HFFc6 (cell line): ENCODE results near the gene SPP2. TPM values are rescaled to one million over a fixed set of nuclear protein-coding genes. Genes with fewer than 3 reads are reported as not detected.

Experiments used
- DNase-seq: peaks from one replicate; pipeline ENCODE4 v3.0.0-alpha.2; 2018
- H3K27ac Mint-ChIP-seq: 2 replicates; pipeline ENCODE4 v1.8.0; 2020; ENCODE audit warnings: mild to moderate bottlenecking, mixed read lengths
- H3K27me3 Mint-ChIP-seq: 2 replicates; pipeline ENCODE4 v1.8.0; 2021; ENCODE audit warnings: mild to moderate bottlenecking, moderate library complexity, mixed read lengths; ENCODE audit not compliant: insufficient read depth
- H3K36me3 Mint-ChIP-seq: 2 replicates; pipeline ENCODE4 v1.8.0; 2021; ENCODE audit warnings: low read depth, mixed read lengths
- H3K4me1 Mint-ChIP-seq: 2 replicates; pipeline ENCODE4 v1.8.0; 2020; ENCODE audit warnings: low read depth, mixed read lengths
- H3K4me3 Mint-ChIP-seq: 2 replicates; pipeline ENCODE4 v1.8.0; 2020; ENCODE audit warnings: mild to moderate bottlenecking, moderate library complexity, mixed read lengths
- H3K9me3 Mint-ChIP-seq: 2 replicates; pipeline ENCODE4 v1.8.0; 2020; ENCODE audit warnings: mild to moderate bottlenecking, mixed read lengths
- total RNA-seq, 6 experiments: library from RNA; stranded (reverse); fragmentation: NEBNext Ultra II Directional; extraction: Animal tissue kit (Norgen Biotek cat#: 25700); gene quantifications; 2 replicates in 1 of 6; 3 replicates in 5 of 6; pipeline ENCODE4 v1.2.3, GENCODE V29; 2021
- TF ChIP-seq, protein P1 (sequence below): fragments of 200-600 bp; sonication (generic); IDR thresholded peaks from 2 replicates; pipeline ENCODE4 v1.5.0; 2021; ENCODE audit warnings: antibody characterized with exemption, mild to moderate bottlenecking

Gene SPP2
- total RNA-seq, 6 experiments from 2014 or later: not detected

GRCh38 chr2:234051374-234052070 is 1.0 kb downstream of the SPP2 start:
- no peak overlapping the region for H3K4me3 Mint-ChIP-seq
- no peaks in the 10 kb centered on the region for H3K9me3 Mint-ChIP-seq
- TF ChIP-seq, protein P1, sequence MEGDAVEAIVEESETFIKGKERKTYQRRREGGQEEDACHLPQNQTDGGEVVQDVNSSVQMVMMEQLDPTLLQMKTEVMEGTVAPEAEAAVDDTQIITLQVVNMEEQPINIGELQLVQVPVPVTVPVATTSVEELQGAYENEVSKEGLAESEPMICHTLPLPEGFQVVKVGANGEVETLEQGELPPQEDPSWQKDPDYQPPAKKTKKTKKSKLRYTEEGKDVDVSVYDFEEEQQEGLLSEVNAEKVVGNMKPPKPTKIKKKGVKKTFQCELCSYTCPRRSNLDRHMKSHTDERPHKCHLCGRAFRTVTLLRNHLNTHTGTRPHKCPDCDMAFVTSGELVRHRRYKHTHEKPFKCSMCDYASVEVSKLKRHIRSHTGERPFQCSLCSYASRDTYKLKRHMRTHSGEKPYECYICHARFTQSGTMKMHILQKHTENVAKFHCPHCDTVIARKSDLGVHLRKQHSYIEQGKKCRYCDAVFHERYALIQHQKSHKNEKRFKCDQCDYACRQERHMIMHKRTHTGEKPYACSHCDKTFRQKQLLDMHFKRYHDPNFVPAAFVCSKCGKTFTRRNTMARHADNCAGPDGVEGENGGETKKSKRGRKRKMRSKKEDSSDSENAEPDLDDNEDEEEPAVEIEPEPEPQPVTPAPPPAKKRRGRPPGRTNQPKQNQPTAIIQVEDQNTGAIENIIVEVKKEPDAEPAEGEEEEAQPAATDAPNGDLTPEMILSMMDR: no peak
- H3K27me3 Mint-ChIP-seq: peaks cover 7% of the 10 kb centered on the region
- H3K36me3 Mint-ChIP-seq: no peaks in the 10 kb centered on the region
- no peak overlapping the region for H3K27ac Mint-ChIP-seq
- no peak for DNase-seq
- H3K4me1 Mint-ChIP-seq: peaks cover 12% of the 10 kb centered on the region

- peaks cover 7% of the 10 kb centered on the region; the same call in 1 of the 2 replicates for H3K27me3 Mint-ChIP-seq
- no peak overlapping the region for H3K4me3 Mint-ChIP-seq
- H3K27ac Mint-ChIP-seq: no peak overlapping the region
- no peaks in the 10 kb centered on the region for H3K4me1 Mint-ChIP-seq
- no peak for DNase-seq
- TF ChIP-seq, protein P1: no peak
- H3K9me3 Mint-ChIP-seq: no peaks in the 10 kb centered on the region
- no peaks in the 10 kb centered on the region for H3K36me3 Mint-ChIP-seq
Measured at GRCh38 chr2:234058881-234059280, 8.4 kb downstream of the SPP2 start.

DNA sequence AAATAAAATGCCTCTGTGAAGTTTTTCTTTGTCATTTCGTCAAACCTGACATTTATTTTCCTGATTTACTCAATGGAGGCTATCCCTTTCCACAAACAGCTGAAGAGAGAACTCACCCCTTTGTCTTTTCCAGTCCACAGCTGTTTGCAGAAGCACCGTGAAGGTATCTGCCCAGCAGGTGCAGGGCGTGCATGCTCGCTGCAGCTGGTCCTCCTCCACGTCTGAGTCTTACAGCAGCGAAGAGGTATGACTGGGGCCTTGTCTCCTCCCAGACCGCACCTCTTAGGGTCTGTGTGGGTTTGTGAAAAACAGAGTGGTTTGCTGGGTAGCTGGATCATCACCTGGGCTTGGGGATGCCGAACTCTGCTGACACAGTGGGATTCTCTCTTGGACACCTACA is 9.7 kb downstream of the SPP2 start:
- no peak overlapping the region for H3K27ac Mint-ChIP-seq
- H3K27me3 Mint-ChIP-seq: peaks cover 4% of the 10 kb centered on the region; the same call in 1 of the 2 replicates
- H3K36me3 Mint-ChIP-seq: no peaks in the 10 kb centered on the region
- no peak for DNase-seq
- no peak overlapping the region for H3K4me3 Mint-ChIP-seq
- no peaks in the 10 kb centered on the region for H3K4me1 Mint-ChIP-seq
- H3K9me3 Mint-ChIP-seq: no peaks in the 10 kb centered on the region
- TF ChIP-seq, protein P1: no peak

- H3K9me3 Mint-ChIP-seq: no peaks in the 10 kb centered on the region
- H3K27me3 Mint-ChIP-seq: peaks cover 4% of the 10 kb centered on the region; the same call in 1 of the 2 replicates
- DNase-seq: no peak
- TF ChIP-seq, protein P1: no peak
- H3K36me3 Mint-ChIP-seq: no peaks in the 10 kb centered on the region
- no peak overlapping the region for H3K4me3 Mint-ChIP-seq
- H3K27ac Mint-ChIP-seq: no peak overlapping the region
- no peaks in the 10 kb centered on the region for H3K4me1 Mint-ChIP-seq
Measured at GRCh38 chr2:234061624-234062257, 11.2 kb downstream of the SPP2 start.

DNA sequence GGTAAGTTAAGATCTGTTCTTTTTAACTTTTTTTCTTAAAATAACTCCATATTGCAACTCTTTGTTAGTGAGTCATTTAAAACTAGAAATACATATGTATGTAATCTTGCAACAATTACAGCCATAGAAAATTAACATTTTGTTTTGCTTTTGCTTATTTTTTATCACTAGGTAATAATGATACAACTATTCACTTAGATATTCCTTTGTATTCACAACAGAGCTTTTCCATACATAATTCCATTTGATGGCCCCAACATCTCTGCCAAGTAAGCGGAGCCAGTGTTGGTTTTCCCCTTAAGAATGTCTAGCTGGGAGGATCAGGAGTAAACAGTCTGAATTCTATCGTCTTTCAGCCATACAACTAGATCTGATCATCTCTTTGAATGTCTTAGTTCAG is 16.1 kb downstream of the SPP2 start:
- TF ChIP-seq, protein P1: no peak
- Mint-ChIP-seq H3K27ac (no peak overlapping the region), H3K36me3 (no peaks in the 10 kb centered on the region), H3K9me3 (peaks cover 7% of the 10 kb centered on the region; the same call in 1 of the 2 replicates), H3K4me3 (no peak overlapping the region), H3K4me1 (no peaks in the 10 kb centered on the region), H3K27me3 (peaks cover 7% of the 10 kb centered on the region; the same call in 1 of the 2 replicates)
- DNase-seq: no peak
